HG02885 (cell line): ENCODE data around the gene ACP7.
"Not testable (repeated sequence)": the region's sequence is repeated elsewhere in the genome, so short reads cannot be mapped to it uniquely, and the experiment has no call there.

Source experiments
- ATAC-seq: cut with Tn5 transposase; IDR thresholded peaks from one replicate; pipeline ENCODE4 v1.9.1; 2021; ENCODE audit warnings: mild to moderate bottlenecking; ENCODE audit not compliant: unreplicated experiment, poor library complexity

Gene ACP7

GRCh38 chr19:39128516-39129079, 44.4 kb downstream of the ACP7 start:
- ATAC-seq: no peak

- ATAC-seq: no peak
Observed at GRCh38 chr19:39129116-39129515, 44.9 kb downstream of the ACP7 start.

- ATAC-seq: no peak
Observed at GRCh38 chr19:39130337-39131254, 46.4 kb downstream of the ACP7 start.

GRCh38 chr19:39131255-39131755, 47.1 kb downstream of the ACP7 start:
- no peak for ATAC-seq

- no peak for ATAC-seq
Observed at GRCh38 chr19:39132344-39132969, 48.3 kb downstream of the ACP7 start.

GRCh38 chr19:39133431-39134270, 49.5 kb downstream of the ACP7 start:
- no peak for ATAC-seq

- ATAC-seq: no peak
Observed at GRCh38 chr19:39135701-39136100, 51.5 kb downstream of the ACP7 start.

GRCh38 chr19:39136225-39136940, 52.2 kb downstream of the ACP7 start:
- no peak for ATAC-seq

GRCh38 chr19:39137131-39137530, 53.0 kb downstream of the ACP7 start:
- no peak for ATAC-seq

GRCh38 chr19:39138221-39139211, 54.3 kb downstream of the ACP7 start:
- no peak for ATAC-seq

GRCh38 chr19:39139305-39139874, 55.2 kb downstream of the ACP7 start:
- no peak for ATAC-seq

- ATAC-seq: no peak
Observed at GRCh38 chr19:39139971-39140453, 55.8 kb downstream of the ACP7 start.

GRCh38 chr19:39140594-39140993, 56.4 kb downstream of the ACP7 start:
- ATAC-seq: no peak

- ATAC-seq: no peak
Observed at GRCh38 chr19:39141929-39142328, 57.8 kb downstream of the ACP7 start.

GRCh38 chr19:39142630-39143029, 58.5 kb downstream of the ACP7 start:
- ATAC-seq: no peak

- not testable (repeated sequence) for ATAC-seq
Observed at GRCh38 chr19:39143757-39144289, 59.7 kb downstream of the ACP7 start.

- ATAC-seq: no peak
Observed at GRCh38 chr19:39144290-39145071, 60.3 kb downstream of the ACP7 start.
